Glomerular visceral epithelial cell (primary cell): ENCODE measurements around the gene GLRA1.

ENCODE experiments used
- DNase-seq: peaks from one replicate; pipeline ENCODE4 v3.0.0-alpha.2; 2016; ENCODE audit errors: extremely low spot score

Gene GLRA1

GRCh38 chr5:151924564-151925301 lies at the start of gene GLRA1:
GLRA1 (minus strand) TSS chr5:151924851; CDS start chr5:151924549, 302 bp downstream.
- DNase-seq: peak; percentile 55

- DNase-seq: no peak
These were observed 46.2 kb upstream of the GLRA1 start for GRCh38 chr5:151970885-151971284.

DNA sequence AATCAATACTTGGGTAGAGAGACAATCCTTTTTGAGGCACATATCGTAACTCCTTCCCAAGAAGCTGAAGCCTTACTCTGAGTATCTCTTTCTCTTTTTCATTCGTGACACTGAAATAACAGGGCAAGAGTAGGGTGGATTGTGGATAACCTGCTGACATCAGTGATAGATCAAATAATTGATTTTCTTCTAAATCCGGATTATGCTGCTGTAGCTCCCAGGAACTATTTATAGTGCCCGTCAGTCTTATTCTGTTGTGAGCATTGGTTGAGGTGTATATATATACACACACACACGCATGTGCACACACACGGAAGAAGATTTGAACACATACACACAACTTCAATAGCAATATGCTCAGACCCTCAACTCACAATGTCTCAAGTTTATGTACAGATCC lies 43.2 kb upstream of the GLRA1 start:
- no peak for DNase-seq

DNA sequence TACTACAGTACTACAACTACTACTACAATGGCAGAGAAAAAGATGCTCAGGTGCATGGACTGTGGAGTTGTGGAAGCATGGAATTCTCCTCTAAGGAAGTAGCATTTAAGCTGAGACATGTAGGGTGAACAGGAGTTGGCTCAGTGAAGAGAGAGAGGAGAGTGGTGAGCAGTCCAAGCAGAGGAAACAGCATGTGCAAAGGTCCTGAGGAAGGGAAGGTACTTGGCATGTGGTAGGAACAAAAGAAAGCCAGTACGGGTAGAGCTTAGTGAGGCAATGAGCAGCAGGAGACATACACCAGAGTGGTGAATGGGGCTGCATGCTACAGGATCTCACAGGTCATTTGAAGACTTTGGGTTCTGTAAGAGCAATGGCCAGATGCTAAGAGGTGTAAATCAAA lies 41.4 kb upstream of the GLRA1 start:
- no peak for DNase-seq

- DNase-seq: no peak
These were observed 39.8 kb upstream of the GLRA1 start for GRCh38 chr5:151964471-151964870.

DNA sequence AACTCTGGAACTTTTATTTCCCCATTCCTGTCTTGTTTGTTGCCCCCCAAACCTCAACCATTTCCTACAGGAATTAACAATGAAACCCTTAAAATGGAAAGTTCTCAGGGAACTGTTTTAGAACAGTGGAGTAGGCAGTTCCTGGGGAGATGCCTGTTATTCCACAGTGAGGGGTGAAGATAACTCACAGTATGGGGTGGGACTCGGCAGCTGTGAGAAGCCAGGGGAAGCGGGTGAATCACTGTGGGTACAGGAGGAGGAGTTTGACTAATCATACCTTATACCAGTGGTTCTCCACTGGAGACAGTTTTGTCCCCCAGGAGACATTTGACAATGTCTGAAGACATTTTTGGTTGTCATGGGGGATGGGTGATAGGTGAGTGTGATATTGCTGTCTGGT lies 36.9 kb upstream of the GLRA1 start:
- DNase-seq: no peak

- no peak for DNase-seq
These were observed 33.5 kb upstream of the GLRA1 start for GRCh38 chr5:151958111-151958510.

DNA sequence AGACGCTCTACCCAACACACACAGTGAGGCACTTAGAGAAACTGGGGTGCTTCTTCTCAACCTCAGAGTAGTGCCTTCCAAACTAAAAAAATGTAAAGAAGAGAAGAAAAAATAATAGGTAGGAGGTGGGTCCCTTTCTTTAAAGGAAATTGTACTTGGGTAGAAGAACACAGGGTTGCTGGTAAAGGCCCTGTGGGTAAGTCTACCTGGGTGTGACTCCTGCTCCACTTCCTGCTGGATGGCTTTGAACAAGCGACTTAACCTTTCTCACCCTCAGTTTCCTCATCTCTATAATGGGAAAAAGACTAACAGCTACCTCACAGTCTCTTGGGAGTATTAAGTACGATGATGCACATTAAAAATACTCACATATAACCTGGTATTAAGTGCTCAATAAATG lies 32.1 kb upstream of the GLRA1 start:
- DNase-seq: no peak

GRCh38 chr5:151954255-151954654 lies 29.6 kb upstream of the GLRA1 start:
- no peak for DNase-seq

GRCh38 chr5:151953833-151954232 lies 29.2 kb upstream of the GLRA1 start:
- no peak for DNase-seq

- no peak for DNase-seq
These were observed 27.6 kb upstream of the GLRA1 start for GRCh38 chr5:151952238-151952637.

GRCh38 chr5:151950706-151951105 lies 26.1 kb upstream of the GLRA1 start:
- DNase-seq: no peak

DNA sequence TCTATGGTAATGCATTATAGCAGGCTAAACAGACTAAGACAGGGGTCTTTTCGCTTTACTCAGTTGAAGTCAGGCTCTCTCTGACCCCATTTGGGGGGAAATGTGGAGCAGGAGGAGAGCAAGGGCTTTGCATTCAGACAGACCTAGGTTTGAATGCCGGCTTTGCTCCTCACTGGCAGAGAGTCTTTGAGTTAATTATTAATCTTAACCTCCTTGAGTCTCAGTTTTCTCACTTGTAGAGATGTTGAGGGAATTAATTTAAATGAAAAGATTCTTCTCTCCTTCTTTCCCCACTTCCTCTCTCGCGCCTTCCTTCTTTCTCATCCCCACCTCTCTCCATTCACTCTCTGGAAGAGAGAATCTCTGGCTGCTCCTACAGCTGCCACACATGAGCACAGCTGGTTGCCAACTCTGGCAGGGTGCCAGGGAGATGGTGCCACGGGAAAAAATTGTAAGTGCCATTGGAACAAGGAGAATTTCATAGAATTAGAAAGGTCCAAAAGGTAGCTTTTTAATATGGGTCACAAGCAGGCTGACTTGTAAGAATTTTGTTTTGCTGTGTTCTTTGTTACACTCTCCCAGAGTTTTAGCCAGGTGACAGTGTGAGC lies 25.2 kb upstream of the GLRA1 start:
- DNase-seq: no peak

DNA sequence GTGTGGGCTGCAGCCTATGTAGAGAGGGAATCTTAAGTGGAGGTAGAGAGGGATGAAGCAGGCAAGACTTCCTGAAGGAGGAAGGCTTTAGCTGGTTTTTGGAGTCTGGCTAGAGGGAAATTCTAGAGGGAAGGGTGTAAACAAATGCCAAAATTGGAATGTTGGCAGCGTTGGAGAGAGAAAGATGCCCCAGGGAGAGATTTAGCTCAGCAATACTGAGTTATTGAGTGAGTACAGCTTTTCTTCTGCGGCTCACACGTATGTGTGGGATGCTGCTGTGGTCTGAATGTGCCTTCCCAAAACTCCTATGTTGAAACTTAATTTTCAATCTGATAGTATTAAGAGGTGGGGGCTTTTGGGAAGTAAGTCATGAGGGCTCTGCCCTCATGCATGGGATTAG lies 24.5 kb upstream of the GLRA1 start:
- no peak for DNase-seq

DNA sequence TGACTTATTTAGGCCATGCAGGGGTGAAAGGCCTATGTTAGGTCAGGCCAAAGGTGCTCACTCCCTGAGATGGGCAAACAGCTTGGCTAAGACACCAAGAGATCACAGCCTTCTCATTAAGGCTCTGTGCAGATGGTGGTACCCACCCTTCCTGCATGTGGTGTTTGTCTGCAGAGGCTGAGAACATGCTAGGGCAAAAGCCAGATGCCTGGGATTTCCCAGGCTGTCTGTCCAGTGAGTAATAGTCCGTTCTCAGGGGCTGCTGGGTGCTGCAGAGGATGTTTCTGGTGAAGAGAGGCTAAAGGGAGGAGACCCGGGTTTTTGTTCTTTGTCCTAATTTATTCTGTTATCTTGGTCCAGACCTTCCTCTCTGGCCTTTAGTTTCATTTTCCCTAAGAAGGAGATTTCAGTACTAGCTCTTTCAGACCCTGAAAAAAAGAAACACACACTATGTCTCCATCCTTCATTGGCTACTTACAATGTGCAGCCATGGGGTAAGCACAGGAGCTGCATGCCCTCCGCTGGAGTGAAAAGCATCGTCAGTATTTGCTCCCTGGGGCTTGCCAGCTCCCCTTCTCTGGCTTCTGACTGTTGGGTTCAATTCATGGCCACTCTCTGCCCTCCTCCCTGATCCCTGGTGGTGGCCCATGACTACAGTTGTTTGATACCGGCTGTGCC lies 23.4 kb upstream of the GLRA1 start:
- no peak for DNase-seq

DNA sequence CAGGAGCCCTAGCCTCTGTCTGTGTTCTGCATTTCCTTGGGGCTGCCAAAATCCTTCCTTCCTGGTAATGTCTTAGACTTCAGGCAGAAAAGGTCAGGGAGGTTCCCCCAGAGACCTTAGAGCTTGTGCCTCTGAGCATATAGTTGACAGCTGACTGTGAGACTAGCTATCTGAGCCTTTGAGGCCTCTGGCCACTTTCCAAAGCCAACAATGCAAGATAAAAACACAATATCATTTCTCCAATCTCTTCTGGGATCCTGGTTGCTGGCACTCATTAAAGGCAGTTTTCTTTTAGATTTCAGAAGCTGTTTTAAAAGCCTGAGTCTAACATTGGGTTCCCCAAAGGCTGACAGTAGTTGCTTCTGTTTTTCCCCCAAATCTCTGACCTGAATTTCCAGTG lies 13.2 kb upstream of the GLRA1 start:
- DNase-seq: no peak

DNA sequence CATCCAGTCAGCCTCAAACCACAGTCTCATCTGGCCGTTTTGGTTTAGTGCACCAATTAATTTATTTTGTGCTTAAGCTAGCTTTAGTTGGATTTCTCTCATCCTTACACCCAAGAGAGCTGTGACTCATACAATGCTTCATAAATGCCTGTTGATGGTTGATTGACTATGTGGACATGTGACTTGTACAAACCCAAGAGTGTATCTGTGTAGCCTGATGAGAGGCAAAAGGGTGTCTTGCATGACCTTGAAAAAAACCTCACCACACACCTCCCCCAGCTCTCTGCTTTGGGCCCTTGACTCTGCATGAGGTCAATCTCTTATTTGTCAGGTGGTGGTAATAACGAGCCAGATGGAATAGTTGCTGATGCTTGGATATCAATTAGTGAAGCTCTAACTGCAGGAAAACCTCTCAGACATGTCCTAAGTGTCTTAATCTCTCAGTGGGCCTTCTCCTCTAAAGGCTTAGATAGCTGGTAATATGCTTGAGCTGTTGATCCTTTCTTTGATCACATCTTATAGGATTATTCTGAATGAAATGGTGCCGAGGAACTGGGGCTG lies 10.6 kb upstream of the GLRA1 start:
- no peak for DNase-seq

DNA sequence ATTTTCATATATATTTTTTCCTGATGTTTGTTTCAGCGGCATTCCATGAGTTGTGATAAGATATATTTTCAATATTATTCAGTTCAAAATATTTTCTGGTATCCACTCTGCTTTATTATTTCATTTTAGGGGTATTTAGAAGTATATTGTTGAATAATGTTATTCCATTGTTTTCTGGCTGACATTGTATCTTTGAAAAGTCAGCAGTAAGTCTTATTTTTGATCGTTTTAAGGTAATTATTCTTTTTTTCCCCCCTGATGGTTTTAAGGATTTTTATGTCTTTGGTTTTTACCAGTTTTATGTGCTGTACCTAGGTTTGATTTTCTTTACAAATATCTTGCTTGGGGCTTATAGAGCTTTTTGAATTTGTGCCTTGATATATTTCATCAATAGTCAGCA lies 6.6 kb upstream of the GLRA1 start:
- no peak for DNase-seq

DNA sequence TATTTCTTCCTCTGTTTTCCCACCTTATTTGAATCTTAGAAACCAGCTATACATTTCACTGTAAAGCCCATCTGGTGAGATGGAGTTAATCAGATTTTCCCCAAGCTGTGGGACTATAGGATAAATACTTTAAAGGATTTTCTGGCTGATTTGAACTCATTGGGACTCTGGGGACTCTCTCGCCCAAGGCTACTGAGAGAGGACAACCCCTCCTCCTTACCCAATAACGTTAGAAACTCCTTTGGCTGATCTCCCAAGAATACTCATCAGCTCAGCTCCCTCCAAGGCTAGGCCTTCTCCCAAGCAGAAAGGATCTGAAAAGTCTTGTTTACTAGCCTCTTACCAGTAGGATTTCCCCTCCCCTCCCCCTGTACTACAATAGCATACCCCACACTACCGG lies 1.5 kb upstream of the GLRA1 start:
- DNase-seq: no peak

- DNase-seq: no peak
These were observed 689 bp upstream of the GLRA1 start for GRCh38 chr5:151925340-151925739.

DNA sequence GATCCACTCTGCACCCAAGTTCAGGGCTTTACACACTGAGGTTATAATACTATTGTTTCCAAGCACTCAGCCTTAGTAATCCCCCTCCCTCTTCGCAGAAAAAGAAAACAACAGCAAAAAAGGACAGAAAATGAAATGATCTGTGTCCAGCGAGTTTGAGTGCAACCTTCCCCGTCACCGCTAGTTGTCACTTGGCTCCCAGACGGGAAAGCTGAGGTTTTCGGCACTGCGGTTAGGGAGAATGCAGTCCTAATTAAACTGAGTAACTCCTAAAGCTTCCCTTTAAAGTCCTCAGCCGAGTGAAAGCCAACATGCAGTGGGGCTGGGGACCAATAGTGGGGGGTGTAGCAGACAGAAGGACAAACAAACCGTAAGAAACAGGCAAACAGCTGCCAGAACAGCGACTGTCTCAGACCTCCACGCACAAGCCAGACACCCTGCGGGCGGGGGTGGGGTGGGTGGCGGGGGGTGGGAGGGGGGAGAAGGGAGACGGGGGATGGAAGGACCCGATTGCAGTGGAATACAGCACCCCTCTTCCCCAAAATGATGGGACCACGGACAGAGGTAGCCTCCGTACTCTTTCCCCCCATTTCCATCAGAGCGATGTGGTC lies 680 bp downstream of the GLRA1 start:
- DNase-seq: no peak

GRCh38 chr5:151921916-151922315 lies 2.7 kb downstream of the GLRA1 start:
- no peak for DNase-seq
